Parathyroid adenoma (tissue), 2 donors: ENCODE data around the gene NME4.
A peak's percentile ranks its signal among the peaks of the same experiment; 100 is the strongest.
"Not testable (repeated sequence)": the region's sequence is repeated elsewhere in the genome, so short reads cannot be mapped to it uniquely, and the experiment has no call there.

Source experiments
- H2AFZ ChIP-seq: fragments of 300-600 bp; sonication (generic); one replicate; pipeline ENCODE4 v1.7.0; 2017; ENCODE audit warnings: antibody characterized with exemption, mild to moderate bottlenecking
- H3K27ac ChIP-seq: fragments of 300-600 bp; sonication (generic); one replicate; pipeline ENCODE4 v1.7.0; 2017
- H3K27me3 ChIP-seq: fragments of 300-600 bp; sonication (generic); one replicate; pipeline ENCODE4 v1.7.0; 2017; ENCODE audit warnings: low read length; ENCODE audit not compliant: control insufficient read depth, insufficient read depth
- H3K36me3 ChIP-seq: fragments of 300-600 bp; sonication (generic); one replicate; pipeline ENCODE4 v1.7.0; 2017; ENCODE audit warnings: low read length; ENCODE audit not compliant: control insufficient read depth, insufficient read depth
- H3K4me1 ChIP-seq: fragments of 300-600 bp; sonication (generic); one replicate; pipeline ENCODE4 v1.7.0; 2017; ENCODE audit warnings: control low read depth
- H3K4me2 ChIP-seq: fragments of 300-600 bp; sonication (generic); one replicate; pipeline ENCODE4 v1.7.0; 2017; ENCODE audit warnings: low read length
- H3K4me3 ChIP-seq: fragments of 300-600 bp; sonication (generic); one replicate; pipeline ENCODE4 v1.7.0; 2017; ENCODE audit warnings: low read depth, low read length
- H3K79me2 ChIP-seq: fragments of 300-600 bp; sonication (generic); one replicate; pipeline ENCODE4 v1.7.0; 2017; ENCODE audit warnings: control low read depth
- H3K9ac ChIP-seq: fragments of 300-600 bp; sonication (generic); one replicate; pipeline ENCODE4 v1.7.0; 2017; ENCODE audit warnings: mild to moderate bottlenecking
- H3K9me3 ChIP-seq: fragments of 300-600 bp; sonication (generic); one replicate; pipeline ENCODE4 v1.7.0; 2017; ENCODE audit warnings: low read length; ENCODE audit not compliant: control insufficient read depth
- CTCF ChIP-seq: fragments of 300-600 bp; sonication (generic); IDR thresholded peaks from one replicate; pipeline ENCODE4 v1.7.0; 2017; ENCODE audit warnings: antibody characterized with exemption, mild to moderate bottlenecking
- donor health status: primary hyperparathyroidism.

Gene NME4

GRCh38 chr16:360698-361336 is 36.2 kb upstream of the NME4 start:
- Histone ChIP-seq H3K4me3 (no peak overlapping the region), H2AFZ (no peak overlapping the region), H3K79me2 (no peaks in the 10 kb centered on the region), H3K27me3 (no peaks in the 10 kb centered on the region), H3K36me3 (no peaks in the 10 kb centered on the region), H3K9me3 (no peaks in the 10 kb centered on the region), H3K27ac (no peak overlapping the region), H3K9ac (no peak overlapping the region), H3K4me1 (no peaks in the 10 kb centered on the region), H3K4me2 (no peak overlapping the region)
- no peak for TF ChIP-seq CTCF

- H3K4me1 ChIP-seq: no peaks in the 10 kb centered on the region
- no peak overlapping the region for H3K9ac ChIP-seq
- no peak for TF ChIP-seq CTCF
- H3K4me2 ChIP-seq: no peak overlapping the region
- no peak overlapping the region for H3K27ac ChIP-seq
- H3K27me3 ChIP-seq: no peaks in the 10 kb centered on the region
- no peaks in the 10 kb centered on the region for H3K36me3 ChIP-seq
- H2AFZ ChIP-seq: no peak overlapping the region
- no peak overlapping the region for H3K4me3 ChIP-seq
- no peaks in the 10 kb centered on the region for H3K79me2 ChIP-seq
- no peaks in the 10 kb centered on the region for H3K9me3 ChIP-seq
Observed at GRCh38 chr16:361341-361871, 35.6 kb upstream of the NME4 start.

- peak overlapping the region; percentile 34 for H3K4me2 ChIP-seq
- no peak overlapping the region for H3K9ac ChIP-seq
- no peaks in the 10 kb centered on the region for H3K9me3 ChIP-seq
- peak; percentile 89 for TF ChIP-seq CTCF
- H3K4me3 ChIP-seq: no peak overlapping the region
- no peaks in the 10 kb centered on the region for H3K4me1 ChIP-seq
- no peaks in the 10 kb centered on the region for H3K36me3 ChIP-seq
- H3K27ac ChIP-seq: no peak overlapping the region
- no peaks in the 10 kb centered on the region for H3K79me2 ChIP-seq
- H3K27me3 ChIP-seq: no peaks in the 10 kb centered on the region
- H2AFZ ChIP-seq: peak overlapping the region; percentile 47
Observed at GRCh38 chr16:361872-362701, 34.9 kb upstream of the NME4 start.

GRCh38 chr16:362702-362999 is 34.3 kb upstream of the NME4 start:
- H2AFZ ChIP-seq, H3K4me2 ChIP-seq, H3K27me3 ChIP-seq, H3K4me1 ChIP-seq, H3K9ac ChIP-seq, H3K4me3 ChIP-seq, H3K27ac ChIP-seq, H3K79me2 ChIP-seq, H3K9me3 ChIP-seq, H3K36me3 ChIP-seq: not testable (repeated sequence)

- no peak overlapping the region for H3K4me3 ChIP-seq
- H3K27ac ChIP-seq: no peak overlapping the region
- no peaks in the 10 kb centered on the region for H3K9me3 ChIP-seq
Observed at GRCh38 chr16:363110-363765, 33.8 kb upstream of the NME4 start.

More at GRCh38 chr16:363110-363765, 33.8 kb upstream of the NME4 start:
- Histone ChIP-seq H3K79me2 (no peaks in the 10 kb centered on the region), H3K9ac (no peak overlapping the region), H3K4me1 (no peaks in the 10 kb centered on the region), H2AFZ (no peak overlapping the region), H3K4me2 (no peak overlapping the region), H3K36me3 (no peaks in the 10 kb centered on the region), H3K27me3 (no peaks in the 10 kb centered on the region)
- TF ChIP-seq CTCF: no peak
